WTC11 (cell line): ENCODE data around the gene CFL1. TPM values are rescaled to one million over a fixed set of nuclear protein-coding genes. Genes with fewer than 3 reads are reported as not detected.

ENCODE experiments used
- ATAC-seq: fragments of 200-7000 bp; cut with Tn5 transposase; 2 replicates; pipeline ENCODE4 v1.10.0; 2021; ENCODE audit warnings: mild to moderate bottlenecking, moderate library complexity
- CTCF ChIA-PET: fragments of 300-600 bp; sonication (Branson Sonifier 250); formaldehyde crosslinking; loops from one replicate; lab custom pipeline; 2021; ENCODE audit warnings: antibody characterized with exemption; lab: Charles Lee
- POLR2A ChIA-PET: fragments of 350-600 bp; sonication (Branson Sonifier 250); formaldehyde crosslinking; loops from one replicate; lab custom pipeline; 2021; ENCODE audit warnings: antibody characterized with exemption; lab: Charles Lee
- DNase-seq: peaks from one replicate; pipeline ENCODE4 v3.0.0; 2021; ENCODE audit warnings: low spot score
- H3K27ac Mint-ChIP-seq: 2 replicates; pipeline ENCODE4 v1.8.0; 2021; ENCODE audit warnings: mixed read lengths
- H3K27me3 Mint-ChIP-seq: 2 replicates; pipeline ENCODE4 v1.8.0; 2021; ENCODE audit warnings: low read depth, mild to moderate bottlenecking, moderate library complexity, mixed read lengths
- H3K36me3 Mint-ChIP-seq: 2 replicates; pipeline ENCODE4 v1.8.0; 2021; ENCODE audit warnings: mixed read lengths
- H3K4me1 Mint-ChIP-seq: 2 replicates; pipeline ENCODE4 v1.8.0; 2022; ENCODE audit warnings: mixed read lengths
- H3K4me3 Mint-ChIP-seq: 2 replicates; pipeline ENCODE4 v1.8.0; 2021; ENCODE audit warnings: mild to moderate bottlenecking, moderate library complexity, mixed read lengths
- H3K9me3 Mint-ChIP-seq: 2 replicates; pipeline ENCODE4 v1.8.0; 2021; ENCODE audit warnings: mixed read lengths
- ATF1 ChIP-seq: sonication (generic); formaldehyde crosslinking; IDR thresholded peaks from 2 replicates; pipeline ENCODE4 v1.8.1; 2023; ENCODE audit warnings: mild to moderate bottlenecking, moderate library complexity, missing genetic modification reagents
- CREB1 ChIP-seq: sonication (generic); formaldehyde crosslinking; IDR thresholded peaks from 2 replicates; pipeline ENCODE4 v1.8.0; 2023; ENCODE audit warnings: mild to moderate bottlenecking, missing genetic modification reagents
- GRHL2 ChIP-seq: fragments of 250-450 bp; sonication (Bioruptor Pico); IDR thresholded peaks from 2 replicates; pipeline ENCODE4 v1.8.0; 2022; ENCODE audit warnings: mild to moderate bottlenecking, moderate library complexity; ENCODE audit not compliant: insufficient replicate concordance, severe bottlenecking
- JUN ChIP-seq: sonication (generic); formaldehyde crosslinking; IDR thresholded peaks from 2 replicates; pipeline ENCODE4 v1.8.0; 2023; ENCODE audit warnings: mild to moderate bottlenecking, missing genetic modification reagents
- NFE2L1 ChIP-seq: sonication (generic); formaldehyde crosslinking; IDR thresholded peaks from 2 replicates; pipeline ENCODE4 v1.8.1; 2023; ENCODE audit warnings: missing genetic modification reagents
- OVOL2 ChIP-seq: fragments of 250-450 bp; sonication (Bioruptor Pico); IDR thresholded peaks from 2 replicates; pipeline ENCODE4 v1.9.0; 2021; ENCODE audit warnings: mild to moderate bottlenecking, borderline replicate concordance
- RORB ChIP-seq: fragments of 250-450 bp; sonication (Bioruptor Pico); IDR thresholded peaks from 2 replicates; pipeline ENCODE4 v1.9.0; 2021; ENCODE audit warnings: mild to moderate bottlenecking
- SMAD4 ChIP-seq: sonication (generic); formaldehyde crosslinking; IDR thresholded peaks from 2 replicates; pipeline ENCODE4 v1.8.0; 2022; ENCODE audit warnings: mild to moderate bottlenecking, missing genetic modification reagents
- SP1 ChIP-seq: sonication (generic); formaldehyde crosslinking; conservative IDR thresholded peaks from 2 replicates; pipeline ENCODE4 v1.8.1; 2022; ENCODE audit warnings: missing genetic modification reagents
- TEAD1 ChIP-seq: sonication (generic); formaldehyde crosslinking; IDR thresholded peaks from 2 replicates; pipeline ENCODE4 v1.8.0; 2022; ENCODE audit warnings: mild to moderate bottlenecking, missing genetic modification reagents
- ZBTB21 ChIP-seq: sonication (generic); formaldehyde crosslinking; IDR thresholded peaks from 2 replicates; pipeline ENCODE4 v1.8.1; 2023; ENCODE audit warnings: mild to moderate bottlenecking, missing genetic modification reagents, borderline replicate concordance
- ZNF219 ChIP-seq: sonication (generic); formaldehyde crosslinking; IDR thresholded peaks from 2 replicates; pipeline ENCODE4 v1.8.0; 2023; ENCODE audit warnings: missing genetic modification reagents, mild to moderate bottlenecking, borderline replicate concordance
- ZNF263 ChIP-seq: sonication (generic); formaldehyde crosslinking; IDR thresholded peaks from 2 replicates; pipeline ENCODE4 v1.8.1; 2022; ENCODE audit warnings: low read depth, mild to moderate bottlenecking, moderate library complexity, missing genetic modification reagents
- ZNF317 ChIP-seq: sonication (generic); formaldehyde crosslinking; IDR thresholded peaks from 2 replicates; pipeline ENCODE4 v1.8.1; 2023; ENCODE audit warnings: low read depth, mild to moderate bottlenecking, moderate library complexity, missing genetic modification reagents, borderline replicate concordance
- ZNF396 ChIP-seq: fragments of 250-450 bp; sonication (Bioruptor Pico); IDR thresholded peaks from 2 replicates; pipeline ENCODE4 v1.8.0; 2021; ENCODE audit warnings: mild to moderate bottlenecking, moderate library complexity, borderline replicate concordance
- ZNF671 ChIP-seq: fragments of 250-450 bp; sonication (Bioruptor Pico); IDR thresholded peaks from 2 replicates; pipeline ENCODE4 v1.8.0; 2021; ENCODE audit warnings: mild to moderate bottlenecking
- total RNA-seq: library from RNA; stranded (reverse); gene quantifications from 3 replicates; pipeline ENCODE4 v1.2.3, GENCODE V29; 2021
- TF ChIP-seq, protein P1 (sequence below): sonication (generic); formaldehyde crosslinking; IDR thresholded peaks from 2 replicates; pipeline ENCODE4 v1.8.0; 2023; ENCODE audit warnings: missing genetic modification reagents
- TF ChIP-seq, protein P2 (sequence below): sonication (generic); formaldehyde crosslinking; IDR thresholded peaks from 2 replicates; pipeline ENCODE4 v1.8.0; 2022; ENCODE audit warnings: mild to moderate bottlenecking, missing genetic modification reagents
- TF ChIP-seq, protein P3 (sequence below): fragments of 250-450 bp; sonication (Bioruptor Pico); IDR thresholded peaks from 2 replicates; pipeline ENCODE4 v1.9.0; 2021; ENCODE audit warnings: mild to moderate bottlenecking
- TF ChIP-seq, protein P4 (sequence below): sonication (generic); formaldehyde crosslinking; IDR thresholded peaks from 2 replicates; pipeline ENCODE4 v1.8.1; 2023; ENCODE audit warnings: mild to moderate bottlenecking, moderate library complexity, missing genetic modification reagents
- TF ChIP-seq, protein P5 (sequence below): fragments of 250-450 bp; sonication (Bioruptor Pico); IDR thresholded peaks from 2 replicates; pipeline ENCODE4 v2.1.2; 2022; ENCODE audit warnings: mild to moderate bottlenecking, moderate library complexity
- TF ChIP-seq, protein P6 (sequence below): sonication (generic); formaldehyde crosslinking; IDR thresholded peaks from 2 replicates; pipeline ENCODE4 v1.8.1; 2023; ENCODE audit warnings: mild to moderate bottlenecking, missing genetic modification reagents, moderate library complexity
- TF ChIP-seq, protein P7 (sequence below): fragments of 250-450 bp; sonication (Bioruptor Pico); IDR thresholded peaks from 2 replicates; pipeline ENCODE4 v1.9.0; 2021; ENCODE audit warnings: mild to moderate bottlenecking
- TF ChIP-seq, protein P8 (sequence below): sonication (generic); formaldehyde crosslinking; IDR thresholded peaks from 2 replicates; pipeline ENCODE4 v1.8.1; 2022; ENCODE audit warnings: missing genetic modification reagents, borderline replicate concordance

Gene CFL1
- total RNA-seq, 1 experiment from 2014 or later, result 1,073 TPM

DNA sequence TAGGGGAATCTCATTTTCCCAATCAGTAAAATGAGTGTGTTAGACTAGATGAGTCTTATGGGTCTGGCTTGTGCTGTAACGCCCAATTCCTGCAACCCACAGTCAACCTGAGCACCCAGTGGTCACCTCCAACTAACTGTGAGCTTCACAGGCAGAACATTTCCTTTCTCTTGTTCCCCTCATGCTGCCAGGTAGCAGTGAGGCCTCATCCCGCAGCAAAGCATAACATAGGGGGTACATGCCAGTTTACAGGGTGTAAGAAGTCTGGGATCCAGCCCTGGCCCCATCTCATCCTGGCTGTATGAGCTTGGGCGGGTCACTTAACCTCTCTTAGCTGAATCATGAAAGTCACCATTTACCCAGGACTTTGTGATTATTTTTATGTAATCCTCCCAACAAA lies 10.9 kb upstream of the CFL1 start:
- CTCF ChIA-PET, result interaction anchor here (3.8 to 16.6 kb wide), 3 partner anchors 9 to 89 kb away, joined by 11 to 539 read pairs (median 89); partner anchors contain the start of genes CCDC85B, CFL1, FIBP and MUS81
- H3K9me3 Mint-ChIP-seq, result no peaks in the 10 kb centered on the region

DNA sequence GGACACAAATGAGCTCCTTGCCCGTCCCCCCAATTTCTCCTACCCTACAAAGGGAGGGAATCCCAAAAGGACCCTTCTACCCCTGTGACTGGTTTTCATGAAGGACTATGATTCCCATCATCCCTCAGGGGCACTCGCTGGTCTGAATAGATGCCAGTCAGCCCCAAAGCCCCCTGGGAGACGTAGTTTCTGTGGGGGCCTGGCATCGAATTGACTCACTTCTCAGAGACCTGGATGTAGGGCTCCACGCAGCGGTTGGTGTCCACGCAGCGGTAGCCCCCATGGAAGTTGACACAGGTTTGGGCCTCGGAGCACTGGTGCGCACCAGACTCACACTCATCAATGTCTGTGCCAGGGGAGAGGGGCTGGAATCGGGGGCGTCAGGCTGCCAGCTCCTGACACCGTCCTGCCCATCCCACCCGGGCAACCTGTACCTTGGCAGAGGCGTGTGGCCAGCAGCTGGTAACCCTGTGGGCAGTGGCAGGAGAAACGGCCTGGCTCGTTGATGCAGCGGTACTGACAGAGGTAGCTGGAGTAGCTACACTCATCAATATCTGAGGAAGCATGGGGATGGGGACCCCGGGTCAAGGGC lies 10.2 kb upstream of the CFL1 start:
- ChIA-PET POLR2A (interaction anchor here (0.7 to 3.1 kb wide), 2 partner anchors 9 to 24 kb away, joined by 3 to 19 read pairs; partner anchors contain the start of genes CFL1 and MUS81), CTCF (interaction anchor here (0.5 to 16.6 kb wide), 4 partner anchors 8 to 141 kb away, joined by 3 to 539 read pairs (median 50); partner anchors contain the start of genes CCDC85B, CFL1, FIBP and MUS81)
- peak; percentile 73 for DNase-seq
- TF ChIP-seq, protein P1, sequence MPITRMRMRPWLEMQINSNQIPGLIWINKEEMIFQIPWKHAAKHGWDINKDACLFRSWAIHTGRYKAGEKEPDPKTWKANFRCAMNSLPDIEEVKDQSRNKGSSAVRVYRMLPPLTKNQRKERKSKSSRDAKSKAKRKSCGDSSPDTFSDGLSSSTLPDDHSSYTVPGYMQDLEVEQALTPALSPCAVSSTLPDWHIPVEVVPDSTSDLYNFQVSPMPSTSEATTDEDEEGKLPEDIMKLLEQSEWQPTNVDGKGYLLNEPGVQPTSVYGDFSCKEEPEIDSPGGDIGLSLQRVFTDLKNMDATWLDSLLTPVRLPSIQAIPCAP (CRISPR knock-in tag), result no peak
- no peak for TF ChIP-seq ZNF263 (CRISPR knock-in tag)
- TF ChIP-seq, protein P2, sequence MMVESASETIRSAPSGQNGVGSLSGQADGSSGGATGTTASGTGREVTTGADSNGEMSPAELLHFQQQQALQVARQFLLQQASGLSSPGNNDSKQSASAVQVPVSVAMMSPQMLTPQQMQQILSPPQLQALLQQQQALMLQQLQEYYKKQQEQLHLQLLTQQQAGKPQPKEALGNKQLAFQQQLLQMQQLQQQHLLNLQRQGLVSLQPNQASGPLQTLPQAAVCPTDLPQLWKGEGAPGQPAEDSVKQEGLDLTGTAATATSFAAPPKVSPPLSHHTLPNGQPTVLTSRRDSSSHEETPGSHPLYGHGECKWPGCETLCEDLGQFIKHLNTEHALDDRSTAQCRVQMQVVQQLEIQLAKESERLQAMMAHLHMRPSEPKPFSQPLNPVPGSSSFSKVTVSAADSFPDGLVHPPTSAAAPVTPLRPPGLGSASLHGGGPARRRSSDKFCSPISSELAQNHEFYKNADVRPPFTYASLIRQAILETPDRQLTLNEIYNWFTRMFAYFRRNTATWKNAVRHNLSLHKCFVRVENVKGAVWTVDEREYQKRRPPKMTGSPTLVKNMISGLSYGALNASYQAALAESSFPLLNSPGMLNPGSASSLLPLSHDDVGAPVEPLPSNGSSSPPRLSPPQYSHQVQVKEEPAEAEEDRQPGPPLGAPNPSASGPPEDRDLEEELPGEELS (CRISPR knock-in tag), result no peak
- TF ChIP-seq SP1, result no peak
- TF ChIP-seq, protein P3, sequence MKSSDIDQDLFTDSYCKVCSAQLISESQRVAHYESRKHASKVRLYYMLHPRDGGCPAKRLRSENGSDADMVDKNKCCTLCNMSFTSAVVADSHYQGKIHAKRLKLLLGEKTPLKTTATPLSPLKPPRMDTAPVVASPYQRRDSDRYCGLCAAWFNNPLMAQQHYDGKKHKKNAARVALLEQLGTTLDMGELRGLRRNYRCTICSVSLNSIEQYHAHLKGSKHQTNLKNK, result no peak
- TF ChIP-seq ZNF317 (CRISPR knock-in tag), result no peak

More for the DNA sequence above, 10.9 kb upstream of the CFL1 start:
- H3K27ac Mint-ChIP-seq, result no peak overlapping the region
- no peak overlapping the region for H3K4me3 Mint-ChIP-seq
- TF ChIP-seq, protein P4, sequence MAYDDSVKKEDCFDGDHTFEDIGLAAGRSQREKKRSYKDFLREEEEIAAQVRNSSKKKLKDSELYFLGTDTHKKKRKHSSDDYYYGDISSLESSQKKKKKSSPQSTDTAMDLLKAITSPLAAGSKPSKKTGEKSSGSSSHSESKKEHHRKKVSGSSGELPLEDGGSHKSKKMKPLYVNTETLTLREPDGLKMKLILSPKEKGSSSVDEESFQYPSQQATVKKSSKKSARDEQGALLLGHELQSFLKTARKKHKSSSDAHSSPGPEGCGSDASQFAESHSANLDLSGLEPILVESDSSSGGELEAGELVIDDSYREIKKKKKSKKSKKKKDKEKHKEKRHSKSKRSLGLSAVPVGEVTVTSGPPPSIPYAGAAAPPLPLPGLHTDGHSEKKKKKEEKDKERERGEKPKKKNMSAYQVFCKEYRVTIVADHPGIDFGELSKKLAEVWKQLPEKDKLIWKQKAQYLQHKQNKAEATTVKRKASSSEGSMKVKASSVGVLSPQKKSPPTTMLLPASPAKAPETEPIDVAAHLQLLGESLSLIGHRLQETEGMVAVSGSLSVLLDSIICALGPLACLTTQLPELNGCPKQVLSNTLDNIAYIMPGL, result no peak
- TF ChIP-seq ATF1 (CRISPR knock-in tag), result no peak
- no peak for TF ChIP-seq OVOL2
- no peak for TF ChIP-seq ZBTB21
- no peak for TF ChIP-seq CREB1 (CRISPR knock-in tag)
- TF ChIP-seq ZNF396 (CRISPR knock-in tag), result no peak
- TF ChIP-seq ZNF219 (CRISPR knock-in tag), result no peak
- no peak for TF ChIP-seq TEAD1 (CRISPR knock-in tag)
- TF ChIP-seq, protein P5, sequence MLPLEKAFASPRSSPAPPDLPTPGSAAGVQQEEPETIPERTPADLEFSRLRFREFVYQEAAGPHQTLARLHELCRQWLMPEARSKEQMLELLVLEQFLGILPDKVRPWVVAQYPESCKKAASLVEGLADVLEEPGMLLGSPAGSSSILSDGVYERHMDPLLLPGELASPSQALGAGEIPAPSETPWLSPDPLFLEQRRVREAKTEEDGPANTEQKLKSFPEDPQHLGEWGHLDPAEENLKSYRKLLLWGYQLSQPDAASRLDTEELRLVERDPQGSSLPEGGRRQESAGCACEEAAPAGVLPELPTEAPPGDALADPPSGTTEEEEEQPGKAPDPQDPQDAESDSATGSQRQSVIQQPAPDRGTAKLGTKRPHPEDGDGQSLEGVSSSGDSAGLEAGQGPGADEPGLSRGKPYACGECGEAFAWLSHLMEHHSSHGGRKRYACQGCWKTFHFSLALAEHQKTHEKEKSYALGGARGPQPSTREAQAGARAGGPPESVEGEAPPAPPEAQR, result no peak
- TF ChIP-seq, protein P6, sequence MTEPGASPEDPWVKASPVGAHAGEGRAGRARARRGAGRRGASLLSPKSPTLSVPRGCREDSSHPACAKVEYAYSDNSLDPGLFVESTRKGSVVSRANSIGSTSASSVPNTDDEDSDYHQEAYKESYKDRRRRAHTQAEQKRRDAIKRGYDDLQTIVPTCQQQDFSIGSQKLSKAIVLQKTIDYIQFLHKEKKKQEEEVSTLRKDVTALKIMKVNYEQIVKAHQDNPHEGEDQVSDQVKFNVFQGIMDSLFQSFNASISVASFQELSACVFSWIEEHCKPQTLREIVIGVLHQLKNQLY (CRISPR knock-in tag), result no peak
- no peak for TF ChIP-seq ZNF671 (CRISPR knock-in tag)
- no peak for TF ChIP-seq NFE2L1
- no peak for TF ChIP-seq RORB
- TF ChIP-seq GRHL2 (CRISPR knock-in tag), result no peak
- TF ChIP-seq JUN (CRISPR knock-in tag), result no peak
- TF ChIP-seq SMAD4, result no peak
- TF ChIP-seq, protein P7, sequence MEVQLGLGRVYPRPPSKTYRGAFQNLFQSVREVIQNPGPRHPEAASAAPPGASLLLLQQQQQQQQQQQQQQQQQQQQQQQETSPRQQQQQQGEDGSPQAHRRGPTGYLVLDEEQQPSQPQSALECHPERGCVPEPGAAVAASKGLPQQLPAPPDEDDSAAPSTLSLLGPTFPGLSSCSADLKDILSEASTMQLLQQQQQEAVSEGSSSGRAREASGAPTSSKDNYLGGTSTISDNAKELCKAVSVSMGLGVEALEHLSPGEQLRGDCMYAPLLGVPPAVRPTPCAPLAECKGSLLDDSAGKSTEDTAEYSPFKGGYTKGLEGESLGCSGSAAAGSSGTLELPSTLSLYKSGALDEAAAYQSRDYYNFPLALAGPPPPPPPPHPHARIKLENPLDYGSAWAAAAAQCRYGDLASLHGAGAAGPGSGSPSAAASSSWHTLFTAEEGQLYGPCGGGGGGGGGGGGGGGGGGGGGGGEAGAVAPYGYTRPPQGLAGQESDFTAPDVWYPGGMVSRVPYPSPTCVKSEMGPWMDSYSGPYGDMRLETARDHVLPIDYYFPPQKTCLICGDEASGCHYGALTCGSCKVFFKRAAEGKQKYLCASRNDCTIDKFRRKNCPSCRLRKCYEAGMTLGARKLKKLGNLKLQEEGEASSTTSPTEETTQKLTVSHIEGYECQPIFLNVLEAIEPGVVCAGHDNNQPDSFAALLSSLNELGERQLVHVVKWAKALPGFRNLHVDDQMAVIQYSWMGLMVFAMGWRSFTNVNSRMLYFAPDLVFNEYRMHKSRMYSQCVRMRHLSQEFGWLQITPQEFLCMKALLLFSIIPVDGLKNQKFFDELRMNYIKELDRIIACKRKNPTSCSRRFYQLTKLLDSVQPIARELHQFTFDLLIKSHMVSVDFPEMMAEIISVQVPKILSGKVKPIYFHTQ (CRISPR knock-in tag), result no peak
- TF ChIP-seq, protein P8, sequence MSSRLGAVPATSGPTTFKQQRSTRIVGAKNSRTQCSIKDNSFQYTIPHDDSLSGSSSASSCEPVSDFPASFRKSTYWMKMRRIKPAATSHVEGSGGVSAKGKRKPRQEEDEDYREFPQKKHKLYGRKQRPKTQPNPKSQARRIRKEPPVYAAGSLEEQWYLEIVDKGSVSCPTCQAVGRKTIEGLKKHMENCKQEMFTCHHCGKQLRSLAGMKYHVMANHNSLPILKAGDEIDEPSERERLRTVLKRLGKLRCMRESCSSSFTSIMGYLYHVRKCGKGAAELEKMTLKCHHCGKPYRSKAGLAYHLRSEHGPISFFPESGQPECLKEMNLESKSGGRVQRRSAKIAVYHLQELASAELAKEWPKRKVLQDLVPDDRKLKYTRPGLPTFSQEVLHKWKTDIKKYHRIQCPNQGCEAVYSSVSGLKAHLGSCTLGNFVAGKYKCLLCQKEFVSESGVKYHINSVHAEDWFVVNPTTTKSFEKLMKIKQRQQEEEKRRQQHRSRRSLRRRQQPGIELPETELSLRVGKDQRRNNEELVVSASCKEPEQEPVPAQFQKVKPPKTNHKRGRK (CRISPR knock-in tag), result no peak
- peaks cover 48% of the 10 kb centered on the region for H3K27me3 Mint-ChIP-seq
- no peak for DNase-seq
- POLR2A ChIA-PET, result interaction anchor here (0.5 to 3.1 kb wide), 3 partner anchors 10 to 205 kb away, joined by 3 to 19 read pairs (median 5); partner anchors contain the start of genes CFL1 and MUS81
- peaks cover 8% of the 10 kb centered on the region for H3K36me3 Mint-ChIP-seq
- ATAC-seq, result no peak
- peaks cover 10% of the 10 kb centered on the region for H3K4me1 Mint-ChIP-seq

More for the DNA sequence above, 10.2 kb upstream of the CFL1 start:
- Mint-ChIP-seq H3K27ac (no peak overlapping the region), H3K36me3 (peaks cover 14% of the 10 kb centered on the region), H3K4me1 (peaks cover 10% of the 10 kb centered on the region), H3K27me3 (peaks cover 46% of the 10 kb centered on the region), H3K9me3 (no peaks in the 10 kb centered on the region), H3K4me3 (peak overlapping the region; percentile 88)
- ATAC-seq, result peak; percentile 78
